ENCODE data around the gene HDAC4.

- TF ChIP-seq POLR2AphosphoS5 (IDR thresholded peaks at IDR 0.05; ENCODE audit: low read depth) (no peak), CTCF (IDR thresholded peaks at IDR 0.05; ENCODE audit: insufficient read depth, low read length) (no peak), REST (IDR thresholded peaks at IDR 0.05; ENCODE audit: insufficient replicate concordance, low read depth) (no peak)
Observed at GRCh38 chr2:239251971-239252370, 148.8 kb downstream of the HDAC4 start.

All from HL-60 (cell line).